DND-41 (cell line): ENCODE results near the gene MANBA.

Source experiments
- ATAC-seq: fragments of 200-7000 bp; cut with Tn5 transposase; 3 replicates; pipeline ENCODE4 v1.9.1; 2021; ENCODE audit warnings: low read depth; ENCODE audit not compliant: insufficient read depth
- DNase-seq: peaks from one replicate; pipeline ENCODE4 v3.0.0-alpha.2; 2020
- H2AFZ ChIP-seq: 2 replicates; pipeline ENCODE4 v1.6.0; 2012; ENCODE audit warnings: low read depth, low read length
- H3K27ac ChIP-seq: 2 replicates; pipeline ENCODE4 v1.5.1; 2012; ENCODE audit warnings: low read length, inconsistent platforms
- H3K27me3 ChIP-seq: fragments of 200-600 bp; sonication (generic); 2 replicates; pipeline ENCODE4 v1.6.0; 2012; ENCODE audit warnings: low read length, mild to moderate bottlenecking, inconsistent platforms; ENCODE audit not compliant: insufficient read depth, poor library complexity
- H3K36me3 ChIP-seq: 2 replicates; pipeline ENCODE4 v1.5.1; 2012; ENCODE audit warnings: low read length, inconsistent platforms; ENCODE audit not compliant: insufficient read depth
- H3K4me1 ChIP-seq: 2 replicates; pipeline ENCODE4 v1.5.1; 2012; ENCODE audit warnings: mild to moderate bottlenecking, low read length; ENCODE audit not compliant: insufficient read depth
- H3K4me2 ChIP-seq: 2 replicates; pipeline ENCODE4 v1.6.0; 2012; ENCODE audit warnings: mild to moderate bottlenecking, moderate library complexity, low read length, inconsistent platforms; ENCODE audit not compliant: insufficient read depth
- H3K4me3 ChIP-seq, 2 experiments: fragments of 200-600 bp in 1 of 2; shearing (Covaris generic) in 1 of 2; 2 replicates each; pipeline ENCODE4 v1.5.1; 2012 to 2016; ENCODE audit warnings: inconsistent platforms in 2 of 2, low read length in 2 of 2, mild to moderate bottlenecking in 2 of 2, low read depth in 1 of 2, moderate library complexity in 1 of 2
- H3K79me2 ChIP-seq: 2 replicates; pipeline ENCODE4 v1.6.0; 2012; ENCODE audit warnings: low read length, inconsistent platforms; ENCODE audit not compliant: insufficient read depth
- H3K9ac ChIP-seq: 2 replicates; pipeline ENCODE4 v1.6.0; 2012; ENCODE audit warnings: low read depth, mild to moderate bottlenecking, inconsistent platforms, low read length, moderate library complexity
- H3K9me3 ChIP-seq: 2 replicates; pipeline ENCODE4 v1.5.1; 2012; ENCODE audit warnings: low read length, moderate library complexity, mild to moderate bottlenecking, inconsistent platforms; ENCODE audit not compliant: insufficient read depth, severe bottlenecking
- H4K20me1 ChIP-seq: 2 replicates; pipeline ENCODE4 v1.6.0; 2012; ENCODE audit warnings: low read length; ENCODE audit not compliant: insufficient read depth
- CTCF ChIP-seq: IDR thresholded peaks from 2 replicates; pipeline ENCODE4 v1.5.1; 2012; ENCODE audit warnings: borderline replicate concordance, low read length, moderate library complexity, mild to moderate bottlenecking; ENCODE audit not compliant: poor library complexity, severe bottlenecking; ENCODE audit errors: extremely low read depth
- EZH2 ChIP-seq: IDR thresholded peaks from 3 replicates; pipeline ENCODE4 v1.6.1; 2012; ENCODE audit warnings: borderline replicate concordance, low read depth, mild to moderate bottlenecking, moderate library complexity, low read length, inconsistent platforms; ENCODE audit not compliant: severe bottlenecking

MANBA gene

GRCh38 chr4:102787944-102788343 lies 27.2 kb upstream of the MANBA start:
- Histone ChIP-seq H3K79me2 (no peaks in the 10 kb centered on the region), H2AFZ (no peak overlapping the region), H3K4me3 (no peak overlapping the region), H3K4me1 (no peaks in the 10 kb centered on the region), H3K27me3 (no peaks in the 10 kb centered on the region), H3K9ac (no peak overlapping the region), H3K4me2 (no peak overlapping the region), H3K27ac (no peak overlapping the region), H3K9me3 (no peaks in the 10 kb centered on the region), H4K20me1 (0 out of 2 replicates have a peak, but pooled peaks cover 3% of the 10 kb centered on the region), H3K36me3 (peaks cover 7% of the 10 kb centered on the region; the same call in 1 of the 2 replicates)
- TF ChIP-seq CTCF (no peak), EZH2 (no peak)
- DNase-seq = no peak
- no peak for ATAC-seq

GRCh38 chr4:102787096-102787881 lies 26.5 kb upstream of the MANBA start:
- H3K4me2 ChIP-seq = no peak overlapping the region
- no peak for ATAC-seq
- no peaks in the 10 kb centered on the region for H3K9me3 ChIP-seq
- no peaks in the 10 kb centered on the region for H3K27me3 ChIP-seq
- H3K36me3 ChIP-seq = peaks cover 3% of the 10 kb centered on the region; the same call in 1 of the 2 replicates
- no peak for TF ChIP-seq EZH2
- TF ChIP-seq CTCF = no peak
- no peak for DNase-seq
- no peak overlapping the region for H3K9ac ChIP-seq
- H4K20me1 ChIP-seq = 0 out of 2 replicates have a peak, but pooled peaks cover 3% of the 10 kb centered on the region
- no peak overlapping the region for H3K27ac ChIP-seq
- no peaks in the 10 kb centered on the region for H3K79me2 ChIP-seq
- no peaks in the 10 kb centered on the region for H3K4me1 ChIP-seq
- no peak overlapping the region for H3K4me3 ChIP-seq
- no peak overlapping the region for H2AFZ ChIP-seq

DNA sequence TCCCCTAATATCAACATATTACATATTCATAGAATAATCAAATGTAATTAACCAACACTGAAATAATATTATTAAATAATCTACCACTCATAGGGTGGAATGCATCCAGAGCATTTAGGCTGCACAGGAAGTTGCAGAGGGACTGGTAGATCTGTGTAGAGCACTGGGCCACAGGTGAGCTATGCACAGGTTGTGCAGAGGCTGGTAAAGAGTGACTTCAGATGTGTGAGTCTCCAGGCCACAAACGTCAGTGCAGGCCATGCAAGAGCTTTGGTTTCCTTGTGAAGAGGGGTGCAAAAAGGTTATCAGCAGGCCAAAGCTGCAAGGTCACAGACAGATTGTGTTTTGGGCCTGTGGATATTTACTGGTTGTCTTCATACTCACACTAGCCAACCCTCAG lies 25.5 kb upstream of the MANBA start:
- no peaks in the 10 kb centered on the region for H3K4me1 ChIP-seq
- 0 out of 3 replicates have a peak, but pooled peaks have one; percentile 29 for ATAC-seq
- no peak overlapping the region for H3K9ac ChIP-seq
- no peaks in the 10 kb centered on the region for H3K36me3 ChIP-seq
- 0 out of 2 replicates have a peak, but pooled peaks cover under 1% of the 10 kb centered on the region for H4K20me1 ChIP-seq
- H2AFZ ChIP-seq = no peak overlapping the region
- H3K27me3 ChIP-seq = no peaks in the 10 kb centered on the region
- H3K79me2 ChIP-seq = no peaks in the 10 kb centered on the region
- TF ChIP-seq CTCF (no peak), EZH2 (no peak)
- H3K9me3 ChIP-seq = no peaks in the 10 kb centered on the region
- no peak overlapping the region for H3K4me3 ChIP-seq
- no peak overlapping the region for H3K27ac ChIP-seq
- no peak overlapping the region for H3K4me2 ChIP-seq
- no peak for DNase-seq
